ENCODE results near the gene NASP. TPM values are rescaled to one million over a fixed set of nuclear protein-coding genes. Genes with fewer than 3 reads are reported as not detected.

The NASP gene
- total RNA-seq, 1 donor from 2014 or later, result 455 TPM

- H3K36me3 Mint-ChIP-seq (ENCODE audit: low read depth), result peaks cover 26% of the 10 kb centered on the region
These were observed 20.4 kb downstream of the NASP start for GRCh38 chr1:45604239-45604638.

GRCh38 chr1:45607404-45608074, 23.7 kb downstream of the NASP start:
- peaks cover 38% of the 10 kb centered on the region for H3K36me3 Mint-ChIP-seq (ENCODE audit: low read depth)
- H3K9me3 Mint-ChIP-seq, result no peaks in the 10 kb centered on the region
- H3K4me3 Mint-ChIP-seq, result no peak overlapping the region
- DNase-seq (ENCODE audit: low read depth, low spot score), result no peak
- TF ChIP-seq CTCF (conservative IDR thresholded peaks at IDR 0.05), result no peak
- H3K27me3 Mint-ChIP-seq (ENCODE audit: low read depth), result no peaks in the 10 kb centered on the region
- no peak overlapping the region for H3K27ac Mint-ChIP-seq (ENCODE audit: unreplicated experiment)
- H3K4me1 Mint-ChIP-seq, result peaks cover 4% of the 10 kb centered on the region

More at GRCh38 chr1:45604239-45604638, 20.4 kb downstream of the NASP start:
- no peaks in the 10 kb centered on the region for H3K27me3 Mint-ChIP-seq (ENCODE audit: low read depth)
- H3K4me1 Mint-ChIP-seq, result peaks cover 11% of the 10 kb centered on the region
- H3K27ac Mint-ChIP-seq (ENCODE audit: unreplicated experiment), result no peak overlapping the region
- no peak for DNase-seq (ENCODE audit: low read depth, low spot score)
- no peak for TF ChIP-seq CTCF (conservative IDR thresholded peaks at IDR 0.05)
- no peaks in the 10 kb centered on the region for H3K9me3 Mint-ChIP-seq
- H3K4me3 Mint-ChIP-seq, result no peak overlapping the region

- no peaks in the 10 kb centered on the region for H3K9me3 Mint-ChIP-seq
- peaks cover 4% of the 10 kb centered on the region for H3K4me1 Mint-ChIP-seq
- no peak for DNase-seq (ENCODE audit: low read depth, low spot score)
- H3K36me3 Mint-ChIP-seq (ENCODE audit: low read depth), result peaks cover 38% of the 10 kb centered on the region
- no peak overlapping the region for H3K4me3 Mint-ChIP-seq
- TF ChIP-seq CTCF (conservative IDR thresholded peaks at IDR 0.05), result no peak
- H3K27me3 Mint-ChIP-seq (ENCODE audit: low read depth), result no peaks in the 10 kb centered on the region
- H3K27ac Mint-ChIP-seq (ENCODE audit: unreplicated experiment), result no peak overlapping the region
These were observed 24.6 kb downstream of the NASP start for GRCh38 chr1:45608175-45609156.

- H3K9me3 Mint-ChIP-seq, result no peaks in the 10 kb centered on the region
- no peak overlapping the region for H3K4me3 Mint-ChIP-seq
- peaks cover 43% of the 10 kb centered on the region for H3K36me3 Mint-ChIP-seq (ENCODE audit: low read depth)
- no peaks in the 10 kb centered on the region for H3K27me3 Mint-ChIP-seq (ENCODE audit: low read depth)
- TF ChIP-seq CTCF (conservative IDR thresholded peaks at IDR 0.05), result no peak
- no peak for DNase-seq (ENCODE audit: low read depth, low spot score)
- peaks cover 4% of the 10 kb centered on the region for H3K4me1 Mint-ChIP-seq
- H3K27ac Mint-ChIP-seq (ENCODE audit: unreplicated experiment), result peak overlapping the region; percentile 84
These were observed 26.9 kb downstream of the NASP start for GRCh38 chr1:45610589-45611226.

GRCh38 chr1:45612941-45613579, 29.2 kb downstream of the NASP start:
- no peaks in the 10 kb centered on the region for H3K9me3 Mint-ChIP-seq
- DNase-seq (ENCODE audit: low read depth, low spot score), result no peak
- H3K4me3 Mint-ChIP-seq, result no peak overlapping the region
- no peak overlapping the region for H3K27ac Mint-ChIP-seq (ENCODE audit: unreplicated experiment)
- H3K4me1 Mint-ChIP-seq, result no peaks in the 10 kb centered on the region
- TF ChIP-seq CTCF (conservative IDR thresholded peaks at IDR 0.05), result no peak
- no peaks in the 10 kb centered on the region for H3K27me3 Mint-ChIP-seq (ENCODE audit: low read depth)
- H3K36me3 Mint-ChIP-seq (ENCODE audit: low read depth), result peaks cover 43% of the 10 kb centered on the region
